GM12878 (cell line): ENCODE data around the gene GLP1R. TPM values are rescaled to one million over a fixed set of nuclear protein-coding genes. Genes with fewer than 3 reads are reported as not detected.

Source experiments
- ATAC-seq: fragments of 200-7000 bp; cut with Tn5 transposase; 3 replicates; pipeline ENCODE4 v1.9.1; 2020; ENCODE audit warnings: mild to moderate bottlenecking, moderate library complexity
- BruUV-seq: library from RNA; stranded (reverse); fragments of 400-500 nt; replicated peaks from 2 replicates; lab custom pipeline; 2021; lab: Mats Ljungman, UMichigan
- CTCF ChIA-PET: fragments of 300-600 bp; sonication (Branson Sonifier 250); formaldehyde crosslinking; extraction: SDS; loops from one replicate; lab custom pipeline; 2021; ENCODE audit warnings: inconsistent platforms; lab: Yijun Ruan, JAX
- POLR2A ChIA-PET: fragments of 350-600 bp; formaldehyde crosslinking; extraction: SDS; loops from one replicate; lab custom pipeline; 2021; ENCODE audit warnings: inconsistent platforms; lab: Charles Lee
- RAD21 ChIA-PET: fragments of 300-600 bp; sonication (Branson Sonifier 250); formaldehyde crosslinking; loops from one replicate; lab custom pipeline; 2023; ENCODE audit warnings: antibody characterized with exemption; ENCODE audit not compliant: unreplicated experiment; lab: Charles Lee
- SMC1A ChIA-PET: fragments of 300-600 bp; sonication (Branson Sonifier 250); formaldehyde crosslinking; loops from one replicate; lab custom pipeline; 2023; ENCODE audit not compliant: unreplicated experiment, uncharacterized antibody; lab: Charles Lee
- DNase-seq: peaks from one replicate; pipeline ENCODE4 v3.0.0-alpha.2; 2011; ENCODE audit warnings: low read depth, low spot score
- FAIRE-seq: peaks from 3 replicates; lab custom pipeline; 2011; peaks lifted over from hg19 to GRCh38; lab: Jason Lieb, UNC
- H2AFZ ChIP-seq: 2 replicates; pipeline ENCODE4 v1.6.0; 2011; ENCODE audit warnings: low read depth, low read length, control low read depth; ENCODE audit not compliant: control insufficient read depth
- H3K27ac ChIP-seq: 2 replicates; pipeline ENCODE4 v1.5.1; 2011; ENCODE audit warnings: control low read depth; ENCODE audit not compliant: control insufficient read depth, insufficient read depth
- H3K27me3 ChIP-seq, 2 experiments: replicated peaks in 1 of 2; 2 replicates each; pipeline versions ENCODE4 v1.6.0 to v1.6.1; 2011; ENCODE audit warnings: low read length in 1 of 2; ENCODE audit not compliant: control insufficient read depth in 2 of 2, insufficient read depth in 2 of 2
- H3K36me3 ChIP-seq, 2 experiments: 2 replicates each; pipeline ENCODE4 v1.5.1; 2011; ENCODE audit warnings: low read length in 1 of 2; ENCODE audit not compliant: control insufficient read depth in 2 of 2, insufficient read depth in 2 of 2
- H3K4me1 ChIP-seq: 2 replicates; pipeline ENCODE4 v1.6.1; 2011; ENCODE audit warnings: mild to moderate bottlenecking, low read length, moderate library complexity, mixed read lengths; ENCODE audit not compliant: control insufficient read depth, insufficient read depth
- H3K4me2 ChIP-seq: 2 replicates; pipeline ENCODE4 v1.6.0; 2011; ENCODE audit warnings: control low read depth; ENCODE audit not compliant: control insufficient read depth, insufficient read depth
- H3K4me3 ChIP-seq: fragments of 200-600 bp; sonication (generic); 2 replicates; pipeline ENCODE4 v1.5.1; 2016
- H3K79me2 ChIP-seq: 2 replicates; pipeline ENCODE4 v1.6.0; 2011; ENCODE audit warnings: low read length; ENCODE audit not compliant: control insufficient read depth, insufficient read depth
- H3K9ac ChIP-seq: 2 replicates; pipeline ENCODE4 v1.8.0; 2011; ENCODE audit warnings: low read length, control low read depth, mixed read lengths; ENCODE audit not compliant: control insufficient read depth, insufficient read depth
- H3K9me3 ChIP-seq: replicated peaks from 3 replicates; pipeline ENCODE4 v1.5.1; 2011; ENCODE audit warnings: mild to moderate bottlenecking, low read length; ENCODE audit not compliant: control insufficient read depth, insufficient read depth
- H4K20me1 ChIP-seq: 2 replicates; pipeline ENCODE4 v1.6.0; 2011; ENCODE audit not compliant: control insufficient read depth, insufficient read depth
- BMI1 ChIP-seq: fragments of 450-650 bp; IDR thresholded peaks from 2 replicates; pipeline ENCODE4 v1.6.1; 2016; ENCODE audit warnings: mild to moderate bottlenecking, moderate library complexity, borderline replicate concordance
- EGR1 ChIP-seq, 2 experiments: IDR thresholded peaks; 1 replicate in 1 of 2; 2 replicates in 1 of 2; pipeline ENCODE4 v1.6.1; 2011 to 2012; ENCODE audit warnings: low read depth in 2 of 2, low read length in 2 of 2, borderline replicate concordance in 1 of 2, mild to moderate bottlenecking in 1 of 2, moderate library complexity in 1 of 2
- GATAD2B ChIP-seq: fragments of 450-650 bp; conservative IDR thresholded peaks from 2 replicates; pipeline ENCODE4 v1.6.1; 2017; ENCODE audit warnings: low read depth, mild to moderate bottlenecking, moderate library complexity
- PAX8 ChIP-seq: fragments of 450-650 bp; IDR thresholded peaks from 2 replicates; pipeline ENCODE4 v1.6.1; 2017; ENCODE audit warnings: mild to moderate bottlenecking, moderate library complexity
- RUNX3 ChIP-seq: IDR thresholded peaks from 2 replicates; pipeline ENCODE4 v1.6.1; 2012; ENCODE audit warnings: low read length, inconsistent platforms
- SPI1 ChIP-seq: IDR thresholded peaks from 2 replicates; pipeline ENCODE4 v1.6.1; 2011; ENCODE audit warnings: low read depth, mild to moderate bottlenecking, low read length, moderate library complexity, borderline replicate concordance; ENCODE audit not compliant: insufficient read depth
- WGBS: methylation state at CpG from one replicate; pipeline ENCODE4 v1.1.6; 2016; ENCODE audit warnings: low lambda C conversion rate; ENCODE audit not compliant: insufficient replicate concordance, insufficient coverage; ENCODE audit errors: missing lambda C conversion rate; 5-methylcytosine and 5-hydroxymethylcytosine counted together
- in situ Hi-C: fragments of 300-500 bp; cut with MboI; formaldehyde crosslinking; loops from 9 replicates; pipeline ENCODE4 v1.14.3; 2018; ENCODE audit warnings: mixed read lengths
- intact Hi-C: fragments of 100-400 bp; cut with micrococcal nuclease; formaldehyde crosslinking; loops from one replicate; pipeline ENCODE4 v1.14.2; 2022; ENCODE audit not compliant: unreplicated experiment
- polyA plus RNA-seq, 11 experiments: library from polyadenylated mRNA; depleted of rRNA in 4 of 11; unstranded in 6 of 11; stranded (reverse) in 5 of 11; fragments of >200 nt; fragmentation: Nextera tagmentation in 4 of 11; fragmentation: Illumina TruSeq in 1 of 11; extraction: Ambion mirVana in 4 of 11; extraction: Trizol in 1 of 11; gene quantifications; 1 replicate in 1 of 11; 2 replicates in 10 of 11; pipeline versions ENCODE4 v1.2.1 to v1.2.3, GENCODE V29; 2011 to 2016; ENCODE audit warnings: inconsistent platforms in 2 of 11, missing spikeins in 2 of 11, low read depth in 1 of 11
- total RNA-seq, 4 experiments: library from RNA; depleted of rRNA in 3 of 4; stranded (reverse); fragments of >200 nt in 3 of 4; fragmentation: Illumina TruSeq in 1 of 4; extraction: Trizol in 1 of 4; gene quantifications; 2 replicates each; pipeline versions ENCODE4 v1.2.1 to v1.2.3, GENCODE V29; 2013 to 2021
- TF ChIP-seq, protein P1 (sequence below): IDR thresholded peaks from 2 replicates; pipeline ENCODE4 v1.6.1; 2011; ENCODE audit warnings: mild to moderate bottlenecking, low read depth, low read length, moderate library complexity; ENCODE audit not compliant: insufficient replicate concordance
- TF ChIP-seq, protein P2 (sequence below): IDR thresholded peaks from 2 replicates; pipeline ENCODE4 v1.6.1; 2012; ENCODE audit warnings: low read depth, low read length, improper control_type of control experiment
- TF ChIP-seq, protein P3 (sequence below): fragments of 450-650 bp; IDR thresholded peaks from 2 replicates; pipeline ENCODE4 v1.6.1; 2017; ENCODE audit warnings: mild to moderate bottlenecking, low read depth, inconsistent platforms; ENCODE audit not compliant: poor library complexity, severe bottlenecking
- TF ChIP-seq, protein P4 (sequence below): fragments of 450-650 bp; formaldehyde crosslinking; IDR thresholded peaks from 2 replicates; pipeline ENCODE4 v1.4.0; 2020; ENCODE audit warnings: mild to moderate bottlenecking, moderate library complexity

Gene GLP1R
- total and polyA plus RNA-seq, 10 of the 15 experiments (the other 5 are each of a cell fraction or from before 2014, with no cell fraction given): 0.01 TPM; not detected in 9

DNA sequence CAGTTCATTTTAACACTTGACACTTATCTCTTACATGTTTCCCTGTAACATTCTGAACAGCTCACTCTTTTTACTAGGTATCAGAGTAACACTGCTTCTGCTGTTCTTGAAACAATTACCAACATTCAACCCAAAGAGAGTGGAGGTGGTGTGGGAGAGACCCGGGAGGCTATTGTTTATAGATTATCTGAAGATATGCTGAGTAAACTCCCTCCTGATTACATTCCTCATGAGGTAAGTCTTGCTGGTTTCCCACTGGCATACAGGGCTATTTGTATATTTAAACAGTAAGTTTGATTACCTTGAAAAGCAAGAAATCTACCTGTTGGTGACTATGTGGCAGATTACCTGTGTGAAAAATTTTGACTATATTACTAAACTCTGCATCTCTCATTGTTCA is 39.8 kb upstream of the GLP1R start (continued):
- TF ChIP-seq, protein P1, sequence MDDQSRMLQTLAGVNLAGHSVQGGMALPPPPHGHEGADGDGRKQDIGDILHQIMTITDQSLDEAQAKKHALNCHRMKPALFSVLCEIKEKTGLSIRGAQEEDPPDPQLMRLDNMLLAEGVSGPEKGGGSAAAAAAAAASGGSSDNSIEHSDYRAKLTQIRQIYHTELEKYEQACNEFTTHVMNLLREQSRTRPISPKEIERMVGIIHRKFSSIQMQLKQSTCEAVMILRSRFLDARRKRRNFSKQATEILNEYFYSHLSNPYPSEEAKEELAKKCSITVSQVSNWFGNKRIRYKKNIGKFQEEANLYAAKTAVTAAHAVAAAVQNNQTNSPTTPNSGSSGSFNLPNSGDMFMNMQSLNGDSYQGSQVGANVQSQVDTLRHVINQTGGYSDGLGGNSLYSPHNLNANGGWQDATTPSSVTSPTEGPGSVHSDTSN: no peak
- TF ChIP-seq, protein P2, sequence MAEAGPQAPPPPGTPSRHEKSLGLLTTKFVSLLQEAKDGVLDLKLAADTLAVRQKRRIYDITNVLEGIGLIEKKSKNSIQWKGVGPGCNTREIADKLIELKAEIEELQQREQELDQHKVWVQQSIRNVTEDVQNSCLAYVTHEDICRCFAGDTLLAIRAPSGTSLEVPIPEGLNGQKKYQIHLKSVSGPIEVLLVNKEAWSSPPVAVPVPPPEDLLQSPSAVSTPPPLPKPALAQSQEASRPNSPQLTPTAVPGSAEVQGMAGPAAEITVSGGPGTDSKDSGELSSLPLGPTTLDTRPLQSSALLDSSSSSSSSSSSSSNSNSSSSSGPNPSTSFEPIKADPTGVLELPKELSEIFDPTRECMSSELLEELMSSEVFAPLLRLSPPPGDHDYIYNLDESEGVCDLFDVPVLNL: no peak
- TF ChIP-seq, protein P3, sequence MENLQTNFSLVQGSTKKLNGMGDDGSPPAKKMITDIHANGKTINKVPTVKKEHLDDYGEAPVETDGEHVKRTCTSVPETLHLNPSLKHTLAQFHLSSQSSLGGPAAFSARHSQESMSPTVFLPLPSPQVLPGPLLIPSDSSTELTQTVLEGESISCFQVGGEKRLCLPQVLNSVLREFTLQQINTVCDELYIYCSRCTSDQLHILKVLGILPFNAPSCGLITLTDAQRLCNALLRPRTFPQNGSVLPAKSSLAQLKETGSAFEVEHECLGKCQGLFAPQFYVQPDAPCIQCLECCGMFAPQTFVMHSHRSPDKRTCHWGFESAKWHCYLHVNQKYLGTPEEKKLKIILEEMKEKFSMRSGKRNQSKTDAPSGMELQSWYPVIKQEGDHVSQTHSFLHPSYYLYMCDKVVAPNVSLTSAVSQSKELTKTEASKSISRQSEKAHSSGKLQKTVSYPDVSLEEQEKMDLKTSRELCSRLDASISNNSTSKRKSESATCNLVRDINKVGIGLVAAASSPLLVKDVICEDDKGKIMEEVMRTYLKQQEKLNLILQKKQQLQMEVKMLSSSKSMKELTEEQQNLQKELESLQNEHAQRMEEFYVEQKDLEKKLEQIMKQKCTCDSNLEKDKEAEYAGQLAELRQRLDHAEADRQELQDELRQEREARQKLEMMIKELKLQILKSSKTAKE: no peak
- TF ChIP-seq RUNX3: no peak

DNA sequence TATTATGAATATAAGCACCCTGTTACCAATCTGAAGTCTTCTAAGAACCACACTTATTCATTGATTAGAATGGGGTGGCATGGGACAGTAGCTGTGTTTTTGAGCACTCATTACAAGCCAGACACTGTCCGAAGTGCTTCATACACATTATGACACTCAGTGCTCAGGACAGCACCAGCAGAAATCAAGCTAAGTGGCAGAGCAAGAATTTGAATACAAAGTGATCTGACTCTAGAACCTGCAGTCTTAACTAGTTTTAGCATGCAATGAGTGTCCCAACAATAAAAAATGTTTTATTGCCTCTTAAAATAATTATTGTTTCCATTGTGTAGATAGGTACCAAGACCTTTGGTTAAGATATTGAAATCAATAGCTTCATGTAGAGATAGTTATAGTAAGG is 39.1 kb upstream of the GLP1R start:
- no TSS peak for BruUV-seq
- Histone ChIP-seq H3K4me2 (no peak overlapping the region), H4K20me1 (no peaks in the 10 kb centered on the region; the same call in 1 of the 2 replicates), H2AFZ (no peak overlapping the region), H3K9me3 (no peaks in the 10 kb centered on the region), H3K36me3 (no peaks in the 10 kb centered on the region), H3K4me3 (no peak overlapping the region), H3K27me3 (no peaks in the 10 kb centered on the region; a peak in 1 of 4 replicates), H3K4me1 (no peaks in the 10 kb centered on the region), H3K79me2 (no peaks in the 10 kb centered on the region), H3K9ac (no peak overlapping the region), H3K27ac (no peak overlapping the region)
- POLR2A ChIA-PET: no interaction called here
- in situ Hi-C loops: no loop called here
- CTCF ChIA-PET: interaction anchor here (1.3 to 1.5 kb wide), 3 partner anchors 12 to 42 kb away, joined by 3 to 9 read pairs (median 3); no protein-coding TSS in a partner anchor
- RAD21 ChIA-PET: no interaction called here
- DNase-seq (no peak), ATAC-seq (no peak), FAIRE-seq (no peak)
- intact Hi-C loops: no loop called here
- SMC1A ChIA-PET: interaction anchor here (1.1 to 1.6 kb wide), 2 partner anchors 12 to 72 kb away, joined by 3 to 4 read pairs; no protein-coding TSS in a partner anchor
- TF ChIP-seq PAX8 (no peak), SPI1 (no peak), BMI1 (no peak), GATAD2B (no peak), EGR1 (IDR thresholded peaks at IDR 0.05; ENCODE audit: borderline replicate concordance in 1 of 2, low read depth in 2 of 2, low read length in 2 of 2) (no peak)
- TF ChIP-seq, protein P4, sequence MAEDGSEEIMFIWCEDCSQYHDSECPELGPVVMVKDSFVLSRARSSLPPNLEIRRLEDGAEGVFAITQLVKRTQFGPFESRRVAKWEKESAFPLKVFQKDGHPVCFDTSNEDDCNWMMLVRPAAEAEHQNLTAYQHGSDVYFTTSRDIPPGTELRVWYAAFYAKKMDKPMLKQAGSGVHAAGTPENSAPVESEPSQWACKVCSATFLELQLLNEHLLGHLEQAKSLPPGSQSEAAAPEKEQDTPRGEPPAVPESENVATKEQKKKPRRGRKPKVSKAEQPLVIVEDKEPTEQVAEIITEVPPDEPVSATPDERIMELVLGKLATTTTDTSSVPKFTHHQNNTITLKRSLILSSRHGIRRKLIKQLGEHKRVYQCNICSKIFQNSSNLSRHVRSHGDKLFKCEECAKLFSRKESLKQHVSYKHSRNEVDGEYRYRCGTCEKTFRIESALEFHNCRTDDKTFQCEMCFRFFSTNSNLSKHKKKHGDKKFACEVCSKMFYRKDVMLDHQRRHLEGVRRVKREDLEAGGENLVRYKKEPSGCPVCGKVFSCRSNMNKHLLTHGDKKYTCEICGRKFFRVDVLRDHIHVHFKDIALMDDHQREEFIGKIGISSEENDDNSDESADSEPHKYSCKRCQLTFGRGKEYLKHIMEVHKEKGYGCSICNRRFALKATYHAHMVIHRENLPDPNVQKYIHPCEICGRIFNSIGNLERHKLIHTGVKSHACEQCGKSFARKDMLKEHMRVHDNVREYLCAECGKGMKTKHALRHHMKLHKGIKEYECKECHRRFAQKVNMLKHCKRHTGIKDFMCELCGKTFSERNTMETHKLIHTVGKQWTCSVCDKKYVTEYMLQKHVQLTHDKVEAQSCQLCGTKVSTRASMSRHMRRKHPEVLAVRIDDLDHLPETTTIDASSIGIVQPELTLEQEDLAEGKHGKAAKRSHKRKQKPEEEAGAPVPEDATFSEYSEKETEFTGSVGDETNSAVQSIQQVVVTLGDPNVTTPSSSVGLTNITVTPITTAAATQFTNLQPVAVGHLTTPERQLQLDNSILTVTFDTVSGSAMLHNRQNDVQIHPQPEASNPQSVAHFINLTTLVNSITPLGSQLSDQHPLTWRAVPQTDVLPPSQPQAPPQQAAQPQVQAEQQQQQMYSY (CRISPR knock-in tag): no peak
- WGBS: 0% methylated on average over 1 of the region's 1 CpG
